ENCODE data around the gene ZBTB12.

Gene ZBTB12

GRCh38 chr6:31898383-31899011 lies 3.4 kb downstream of the ZBTB12 start:
- no peak for DNase-seq (ENCODE audit: extremely low read depth in 1 of 2, low read depth in 1 of 2)

GRCh38 chr6:31897612-31898382 lies 4.1 kb downstream of the ZBTB12 start, which contains the start of gene EHMT2:
TSS of gene EHMT2 (minus strand) at chr6:31897698. CDS start at chr6:31897677, 21 bp downstream.
- peak; percentile 72 to 75 for DNase-seq (ENCODE audit: extremely low read depth in 1 of 2, low read depth in 1 of 2)

- DNase-seq (ENCODE audit: extremely low read depth in 1 of 2, low read depth in 1 of 2): no peak
These were observed 4.9 kb downstream of the ZBTB12 start for GRCh38 chr6:31896856-31897611.

- DNase-seq (ENCODE audit: extremely low read depth in 1 of 2, low read depth in 1 of 2): no peak
These were observed 5.4 kb downstream of the ZBTB12 start for GRCh38 chr6:31896493-31896855.

GRCh38 chr6:31892821-31893220 lies 9.1 kb downstream of the ZBTB12 start:
- no peak for DNase-seq (ENCODE audit: extremely low read depth in 1 of 2, low read depth in 1 of 2)

- no peak for DNase-seq (ENCODE audit: extremely low read depth in 1 of 2, low read depth in 1 of 2)
These were observed 12.4 kb downstream of the ZBTB12 start for GRCh38 chr6:31889331-31889972.

- DNase-seq (ENCODE audit: extremely low read depth in 1 of 2, low read depth in 1 of 2): no peak
These were observed 13.3 kb downstream of the ZBTB12 start for GRCh38 chr6:31888276-31889258.

GRCh38 chr6:31887173-31888007 lies 14.5 kb downstream of the ZBTB12 start:
- no peak for DNase-seq (ENCODE audit: extremely low read depth in 1 of 2, low read depth in 1 of 2)

GRCh38 chr6:31886541-31886991 lies 15.3 kb downstream of the ZBTB12 start:
- no peak for DNase-seq (ENCODE audit: extremely low read depth in 1 of 2, low read depth in 1 of 2)

- DNase-seq (ENCODE audit: extremely low read depth in 1 of 2, low read depth in 1 of 2): no peak
These were observed 17.3 kb downstream of the ZBTB12 start for GRCh38 chr6:31884528-31885035.

- no peak for DNase-seq (ENCODE audit: extremely low read depth in 1 of 2, low read depth in 1 of 2)
These were observed 18.2 kb downstream of the ZBTB12 start for GRCh38 chr6:31883676-31884075.

GRCh38 chr6:31882344-31882743 lies 19.5 kb downstream of the ZBTB12 start:
- no peak for DNase-seq (ENCODE audit: extremely low read depth in 1 of 2, low read depth in 1 of 2)

GRCh38 chr6:31881136-31881859 lies 20.6 kb downstream of the ZBTB12 start:
- DNase-seq (ENCODE audit: extremely low read depth in 1 of 2, low read depth in 1 of 2): no peak

GRCh38 chr6:31880616-31881015 lies 21.3 kb downstream of the ZBTB12 start:
- DNase-seq (ENCODE audit: extremely low read depth in 1 of 2, low read depth in 1 of 2): no peak

GRCh38 chr6:31879901-31880300 lies 22.0 kb downstream of the ZBTB12 start:
- DNase-seq (ENCODE audit: extremely low read depth in 1 of 2, low read depth in 1 of 2): no peak

GRCh38 chr6:31879143-31879542 lies 22.7 kb downstream of the ZBTB12 start:
- DNase-seq (ENCODE audit: extremely low read depth in 1 of 2, low read depth in 1 of 2): no peak

- DNase-seq (ENCODE audit: extremely low read depth in 1 of 2, low read depth in 1 of 2): no peak
These were observed 23.2 kb downstream of the ZBTB12 start, which contains the start of gene SLC44A4 for GRCh38 chr6:31878726-31879125. TSS of gene SLC44A4 (minus strand) at chr6:31878997. CDS start at chr6:31878980, 17 bp downstream.

GRCh38 chr6:31878222-31878621 lies 23.7 kb downstream of the ZBTB12 start:
- no peak for DNase-seq (ENCODE audit: extremely low read depth in 1 of 2, low read depth in 1 of 2)

Data from stimulated activated CD8-positive, alpha-beta memory T cell treated with anti-CD3 and anti-CD28 coated beads, Interleukin-7, amount 100 ng/mL, for 48 hours (primary cell).